ENCODE results near the gene PRELID3B.
A peak's percentile ranks its signal among the peaks of the same experiment; 100 is the strongest.

Gene PRELID3B

DNA sequence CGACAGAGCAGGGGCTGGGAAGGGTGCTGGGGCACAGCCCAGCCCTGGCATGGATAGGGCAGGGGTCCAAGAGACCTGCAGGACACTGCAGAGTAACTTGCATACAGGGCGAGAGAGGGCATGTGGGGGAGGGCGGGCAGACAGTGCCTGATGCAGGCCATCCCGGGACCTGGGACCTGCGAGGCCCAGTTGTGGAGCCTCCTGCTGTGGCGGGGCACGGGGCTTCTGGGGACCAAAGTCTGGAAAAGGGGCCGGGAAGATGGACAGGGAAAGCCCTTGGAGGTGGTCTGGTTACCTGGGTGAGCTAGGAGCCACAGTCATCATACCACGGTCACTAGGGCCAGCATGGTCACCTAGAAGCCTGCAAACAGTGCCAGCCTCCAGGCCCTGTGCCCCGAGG, 23.8 kb downstream of the PRELID3B start:
- no peak for DNase-seq (ENCODE audit: low read depth in 1 of 2, low spot score in 1 of 2)
- TF ChIP-seq, protein P1, sequence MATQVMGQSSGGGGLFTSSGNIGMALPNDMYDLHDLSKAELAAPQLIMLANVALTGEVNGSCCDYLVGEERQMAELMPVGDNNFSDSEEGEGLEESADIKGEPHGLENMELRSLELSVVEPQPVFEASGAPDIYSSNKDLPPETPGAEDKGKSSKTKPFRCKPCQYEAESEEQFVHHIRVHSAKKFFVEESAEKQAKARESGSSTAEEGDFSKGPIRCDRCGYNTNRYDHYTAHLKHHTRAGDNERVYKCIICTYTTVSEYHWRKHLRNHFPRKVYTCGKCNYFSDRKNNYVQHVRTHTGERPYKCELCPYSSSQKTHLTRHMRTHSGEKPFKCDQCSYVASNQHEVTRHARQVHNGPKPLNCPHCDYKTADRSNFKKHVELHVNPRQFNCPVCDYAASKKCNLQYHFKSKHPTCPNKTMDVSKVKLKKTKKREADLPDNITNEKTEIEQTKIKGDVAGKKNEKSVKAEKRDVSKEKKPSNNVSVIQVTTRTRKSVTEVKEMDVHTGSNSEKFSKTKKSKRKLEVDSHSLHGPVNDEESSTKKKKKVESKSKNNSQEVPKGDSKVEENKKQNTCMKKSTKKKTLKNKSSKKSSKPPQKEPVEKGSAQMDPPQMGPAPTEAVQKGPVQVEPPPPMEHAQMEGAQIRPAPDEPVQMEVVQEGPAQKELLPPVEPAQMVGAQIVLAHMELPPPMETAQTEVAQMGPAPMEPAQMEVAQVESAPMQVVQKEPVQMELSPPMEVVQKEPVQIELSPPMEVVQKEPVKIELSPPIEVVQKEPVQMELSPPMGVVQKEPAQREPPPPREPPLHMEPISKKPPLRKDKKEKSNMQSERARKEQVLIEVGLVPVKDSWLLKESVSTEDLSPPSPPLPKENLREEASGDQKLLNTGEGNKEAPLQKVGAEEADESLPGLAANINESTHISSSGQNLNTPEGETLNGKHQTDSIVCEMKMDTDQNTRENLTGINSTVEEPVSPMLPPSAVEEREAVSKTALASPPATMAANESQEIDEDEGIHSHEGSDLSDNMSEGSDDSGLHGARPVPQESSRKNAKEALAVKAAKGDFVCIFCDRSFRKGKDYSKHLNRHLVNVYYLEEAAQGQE (IDR thresholded peaks at IDR 0.05; ENCODE audit: insufficient replicate concordance, low read depth) = no peak
- no peak for TF ChIP-seq POLR2AphosphoS5 (IDR thresholded peaks at IDR 0.05; ENCODE audit: low read depth)
- no peak for TF ChIP-seq CTCF (IDR thresholded peaks at IDR 0.05; ENCODE audit: insufficient read depth, low read length)
- TF ChIP-seq GABPA (IDR thresholded peaks at IDR 0.05; ENCODE audit: low read depth) = no peak
- no peak for TF ChIP-seq SPI1 (IDR thresholded peaks at IDR 0.05; ENCODE audit: borderline replicate concordance, low read depth)
- no peaks in the 10 kb centered on the region for H3K27me3 ChIP-seq (ENCODE audit: insufficient read depth, poor library complexity, severe bottlenecking)
- H3K4me3 ChIP-seq (replicated peaks; ENCODE audit: insufficient read depth, low read length) = no peak overlapping the region
- no peak overlapping the region for H3K27ac ChIP-seq (replicated peaks)

DNA sequence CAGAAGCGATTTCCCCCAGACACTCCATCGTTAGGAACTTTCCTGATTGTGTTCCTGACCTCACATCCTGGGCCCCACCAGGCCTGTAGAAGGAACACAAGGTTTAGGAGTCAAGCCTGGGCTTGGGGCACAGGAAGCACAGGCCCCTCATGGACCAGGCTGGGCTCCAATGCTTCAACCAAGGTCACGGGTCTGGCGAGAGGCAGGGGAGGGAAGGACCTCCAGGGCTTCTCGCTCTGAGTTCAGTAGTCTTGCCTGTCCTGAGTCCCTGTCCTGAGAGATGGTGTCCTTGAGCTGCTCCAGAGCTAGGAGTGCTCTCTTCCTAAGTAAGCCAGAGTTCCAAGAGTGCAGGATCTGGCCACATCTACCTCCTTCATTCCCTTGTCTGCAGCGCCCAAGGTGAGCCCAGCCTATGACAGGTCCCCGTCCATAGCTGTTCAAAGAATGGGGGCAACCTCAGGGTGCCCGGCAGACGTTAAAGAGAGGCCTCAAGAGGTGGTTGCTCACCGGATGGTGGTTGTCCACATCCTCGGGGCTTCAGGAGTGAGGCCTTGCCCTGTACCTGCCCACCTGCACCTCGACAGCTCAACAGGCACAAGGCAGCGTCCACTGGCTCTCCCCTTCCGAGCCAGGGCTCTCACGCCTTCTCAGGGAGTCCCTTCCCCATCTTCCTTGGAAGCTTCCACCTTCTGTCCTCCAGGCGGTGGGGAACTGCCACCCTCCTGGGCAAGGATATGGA, 24.9 kb downstream of the PRELID3B start:
- H3K4me3 ChIP-seq (replicated peaks; ENCODE audit: insufficient read depth, low read length) = no peak overlapping the region
- no peak for DNase-seq (ENCODE audit: low read depth in 1 of 2, low spot score in 1 of 2)
- TF ChIP-seq GABPA (IDR thresholded peaks at IDR 0.05; ENCODE audit: low read depth) (no peak), SPI1 (IDR thresholded peaks at IDR 0.05; ENCODE audit: borderline replicate concordance, low read depth) (no peak), CTCF (IDR thresholded peaks at IDR 0.05; ENCODE audit: insufficient read depth, low read length) (no peak), POLR2AphosphoS5 (IDR thresholded peaks at IDR 0.05; ENCODE audit: low read depth) (no peak)
- TF ChIP-seq, protein P1 (IDR thresholded peaks at IDR 0.05; ENCODE audit: insufficient replicate concordance, low read depth) = no peak
- no peaks in the 10 kb centered on the region for H3K27me3 ChIP-seq (ENCODE audit: insufficient read depth, poor library complexity, severe bottlenecking)
- H3K27ac ChIP-seq (replicated peaks) = no peak overlapping the region

DNA sequence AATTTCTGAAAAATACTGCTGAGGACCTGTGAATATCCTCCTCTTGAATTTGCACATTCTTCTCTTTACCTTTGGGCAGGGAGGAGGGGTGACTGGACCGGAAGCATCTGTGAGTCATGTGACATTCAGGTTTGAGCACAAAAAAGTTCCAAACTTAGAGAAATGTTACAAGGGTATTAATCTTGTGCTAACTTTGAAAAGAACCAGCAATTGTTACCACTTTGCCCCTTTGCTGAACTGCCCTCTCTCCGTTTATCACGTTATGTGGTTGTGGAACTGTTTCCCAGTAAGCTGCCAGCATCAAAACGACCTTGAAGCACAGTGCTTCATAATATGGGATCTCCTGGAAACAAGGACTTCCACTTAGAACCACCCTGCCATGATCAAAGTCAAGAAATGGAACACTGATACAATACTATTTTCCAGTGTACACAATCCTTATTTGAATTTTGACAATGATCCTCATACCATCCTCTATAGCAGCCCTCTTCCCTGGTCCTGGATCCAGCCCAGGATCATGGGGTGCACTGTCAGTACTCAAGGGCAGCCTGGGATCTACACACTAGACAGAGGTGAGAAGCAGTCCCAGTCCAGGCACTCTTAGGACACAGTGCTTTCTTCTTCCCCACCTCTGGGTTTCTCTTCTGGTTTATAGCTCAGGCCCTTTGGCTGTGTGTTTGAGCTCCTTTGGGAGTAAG, 25.6 kb downstream of the PRELID3B start:
- TF ChIP-seq CTCF (IDR thresholded peaks at IDR 0.05; ENCODE audit: insufficient read depth, low read length) (no peak), SPI1 (IDR thresholded peaks at IDR 0.05; ENCODE audit: borderline replicate concordance, low read depth) (no peak), GABPA (IDR thresholded peaks at IDR 0.05; ENCODE audit: low read depth) (no peak), POLR2AphosphoS5 (IDR thresholded peaks at IDR 0.05; ENCODE audit: low read depth) (no peak)
- TF ChIP-seq, protein P1 (IDR thresholded peaks at IDR 0.05; ENCODE audit: insufficient replicate concordance, low read depth) = no peak
- no peak overlapping the region for H3K27ac ChIP-seq (replicated peaks)

More for the DNA sequence above, 25.6 kb downstream of the PRELID3B start:
- DNase-seq (ENCODE audit: low read depth in 1 of 2, low spot score in 1 of 2) = peak in 1 of 2 experiments; percentile 18
- Histone ChIP-seq H3K4me3 (replicated peaks; ENCODE audit: insufficient read depth, low read length) (no peak overlapping the region), H3K27me3 (ENCODE audit: insufficient read depth, poor library complexity, severe bottlenecking) (no peaks in the 10 kb centered on the region)

Measured in HL-60 (cell line).